Midbrain (tissue), 1 donor: ENCODE results near the gene ZNF770.

Source experiments
- DNase-seq: peaks from one replicate; lab custom pipeline; 2025; lab: John Stamatoyannopoulos, UW

Gene ZNF770, protein sequence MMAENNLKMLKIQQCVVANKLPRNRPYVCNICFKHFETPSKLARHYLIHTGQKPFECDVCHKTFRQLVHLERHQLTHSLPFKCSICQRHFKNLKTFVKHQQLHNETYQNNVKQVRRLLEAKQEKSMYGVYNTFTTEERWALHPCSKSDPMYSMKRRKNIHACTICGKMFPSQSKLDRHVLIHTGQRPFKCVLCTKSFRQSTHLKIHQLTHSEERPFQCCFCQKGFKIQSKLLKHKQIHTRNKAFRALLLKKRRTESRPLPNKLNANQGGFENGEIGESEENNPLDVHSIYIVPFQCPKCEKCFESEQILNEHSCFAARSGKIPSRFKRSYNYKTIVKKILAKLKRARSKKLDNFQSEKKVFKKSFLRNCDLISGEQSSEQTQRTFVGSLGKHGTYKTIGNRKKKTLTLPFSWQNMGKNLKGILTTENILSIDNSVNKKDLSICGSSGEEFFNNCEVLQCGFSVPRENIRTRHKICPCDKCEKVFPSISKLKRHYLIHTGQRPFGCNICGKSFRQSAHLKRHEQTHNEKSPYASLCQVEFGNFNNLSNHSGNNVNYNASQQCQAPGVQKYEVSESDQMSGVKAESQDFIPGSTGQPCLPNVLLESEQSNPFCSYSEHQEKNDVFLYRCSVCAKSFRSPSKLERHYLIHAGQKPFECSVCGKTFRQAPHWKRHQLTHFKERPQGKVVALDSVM

DNA sequence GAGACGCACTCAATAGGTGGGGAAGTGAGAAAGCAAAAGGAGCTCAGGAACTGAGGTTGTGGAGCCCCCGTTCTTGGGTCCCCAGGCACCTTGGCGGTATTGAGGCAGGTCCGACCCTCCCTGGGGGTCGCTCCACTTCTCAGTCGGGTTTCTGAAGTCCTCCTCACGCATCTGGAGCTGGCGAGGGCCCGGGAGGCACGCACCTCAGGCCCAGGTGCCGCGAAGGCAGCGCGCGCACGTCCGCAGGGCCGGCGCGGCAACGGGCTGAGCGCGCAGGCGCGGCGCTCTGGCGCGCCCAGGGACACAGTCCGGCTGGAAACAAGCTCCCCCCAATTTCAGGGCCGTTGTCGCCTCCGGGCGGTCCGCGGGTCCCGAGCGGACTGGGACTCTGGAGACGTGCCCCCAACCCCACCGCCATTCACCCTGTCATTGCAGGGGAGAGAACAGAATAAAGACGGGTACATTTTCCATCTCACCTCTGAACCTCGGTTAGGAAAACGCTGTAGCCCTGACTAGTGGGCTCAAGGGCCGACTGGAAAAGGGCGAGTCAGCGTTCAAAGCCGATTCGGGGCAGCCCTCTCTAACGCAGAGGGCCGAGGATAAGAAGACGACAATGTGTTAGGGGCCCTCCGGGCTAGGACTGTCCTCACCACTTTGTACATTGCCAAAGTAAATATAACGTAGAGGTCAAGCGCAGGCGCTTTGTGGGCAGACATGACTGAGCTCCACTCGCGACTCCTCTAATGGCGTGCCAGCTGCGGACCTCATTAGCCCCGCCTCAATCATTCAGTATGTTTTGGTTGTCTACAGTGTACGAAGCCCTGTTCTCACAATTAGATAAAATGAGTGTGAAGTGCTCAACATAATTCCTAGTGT lies at the start of gene ZNF770:
TSS of gene ZNF770 (minus strand) at position 261 of the 876 bp plus-strand sequence. CDS start 4,853 bp downstream, outside the sequence.
- DNase-seq = peak; percentile 85

DNA sequence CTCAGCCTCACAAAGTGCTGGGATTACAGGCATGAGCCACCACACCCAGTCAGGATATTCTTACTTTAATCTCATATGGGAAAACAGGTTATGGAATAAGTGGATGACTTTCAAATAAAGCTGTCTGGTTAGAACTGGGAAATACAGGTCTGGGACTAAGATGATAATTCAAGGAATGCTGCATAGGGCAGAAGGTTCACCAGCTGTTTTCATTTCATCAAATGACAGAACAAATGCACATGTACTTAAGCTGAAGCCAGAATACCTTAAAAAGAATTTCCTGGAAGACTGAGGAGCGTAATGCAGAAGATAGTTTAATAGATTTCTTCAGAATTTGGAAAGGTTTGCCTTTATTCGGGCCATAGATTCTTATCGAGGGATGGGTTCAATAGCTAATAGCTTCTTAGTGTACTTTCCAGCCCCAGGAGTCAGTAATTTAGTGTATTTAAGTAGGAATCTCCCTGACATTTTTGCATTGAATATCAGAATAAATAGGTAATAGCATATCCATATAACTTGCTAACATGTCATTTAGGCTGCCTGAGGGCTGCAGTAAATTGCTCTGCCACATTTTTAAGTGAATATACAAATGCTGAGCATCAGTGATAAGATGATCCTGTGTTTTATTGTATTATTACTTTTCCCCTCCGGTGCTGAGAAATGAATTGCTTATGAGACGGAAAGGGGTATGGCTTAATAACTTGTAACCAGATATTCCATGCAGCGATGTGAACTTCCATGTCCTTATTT lies 40.3 kb upstream of the ZNF770 start:
- DNase-seq = no peak

DNA sequence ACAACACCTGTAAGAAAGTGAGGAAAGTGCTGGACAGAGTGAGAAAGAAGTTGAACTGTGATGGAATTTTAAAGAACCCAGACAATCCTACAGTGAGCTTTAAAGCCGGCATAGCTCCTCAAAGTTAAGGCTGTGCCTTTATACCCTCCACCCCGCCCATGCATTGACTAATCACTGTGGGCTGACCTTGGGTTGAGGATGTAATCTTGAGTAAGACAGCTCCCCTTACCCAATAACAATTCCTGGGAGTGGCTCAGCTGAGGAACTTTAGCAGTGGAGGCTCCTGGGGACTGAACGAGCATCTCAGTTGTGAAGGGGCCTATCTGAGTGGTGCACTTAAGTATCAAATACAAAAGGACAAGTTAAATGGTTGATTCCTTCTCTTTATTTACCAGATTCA lies 35.7 kb upstream of the ZNF770 start:
- no peak for DNase-seq

DNA sequence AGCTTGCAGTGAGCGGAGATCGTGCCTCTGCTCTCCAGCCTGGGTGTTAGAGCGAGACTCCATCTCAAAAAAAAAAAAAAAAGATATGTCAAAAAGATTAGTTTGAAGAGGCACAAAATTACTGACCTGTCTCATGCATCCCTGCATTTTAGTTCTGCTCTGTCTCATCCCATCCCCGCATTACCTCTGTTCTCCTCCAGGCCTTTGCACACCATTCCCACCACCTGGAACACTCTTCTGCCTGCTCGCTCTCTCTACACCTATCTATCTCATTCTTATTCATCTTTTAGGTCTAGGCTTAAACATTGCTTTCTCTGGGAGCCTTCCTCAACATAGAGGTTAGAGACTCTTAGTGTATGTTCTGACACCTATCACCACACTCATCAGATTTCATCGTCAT lies 32.9 kb upstream of the ZNF770 start:
- DNase-seq = no peak

DNA sequence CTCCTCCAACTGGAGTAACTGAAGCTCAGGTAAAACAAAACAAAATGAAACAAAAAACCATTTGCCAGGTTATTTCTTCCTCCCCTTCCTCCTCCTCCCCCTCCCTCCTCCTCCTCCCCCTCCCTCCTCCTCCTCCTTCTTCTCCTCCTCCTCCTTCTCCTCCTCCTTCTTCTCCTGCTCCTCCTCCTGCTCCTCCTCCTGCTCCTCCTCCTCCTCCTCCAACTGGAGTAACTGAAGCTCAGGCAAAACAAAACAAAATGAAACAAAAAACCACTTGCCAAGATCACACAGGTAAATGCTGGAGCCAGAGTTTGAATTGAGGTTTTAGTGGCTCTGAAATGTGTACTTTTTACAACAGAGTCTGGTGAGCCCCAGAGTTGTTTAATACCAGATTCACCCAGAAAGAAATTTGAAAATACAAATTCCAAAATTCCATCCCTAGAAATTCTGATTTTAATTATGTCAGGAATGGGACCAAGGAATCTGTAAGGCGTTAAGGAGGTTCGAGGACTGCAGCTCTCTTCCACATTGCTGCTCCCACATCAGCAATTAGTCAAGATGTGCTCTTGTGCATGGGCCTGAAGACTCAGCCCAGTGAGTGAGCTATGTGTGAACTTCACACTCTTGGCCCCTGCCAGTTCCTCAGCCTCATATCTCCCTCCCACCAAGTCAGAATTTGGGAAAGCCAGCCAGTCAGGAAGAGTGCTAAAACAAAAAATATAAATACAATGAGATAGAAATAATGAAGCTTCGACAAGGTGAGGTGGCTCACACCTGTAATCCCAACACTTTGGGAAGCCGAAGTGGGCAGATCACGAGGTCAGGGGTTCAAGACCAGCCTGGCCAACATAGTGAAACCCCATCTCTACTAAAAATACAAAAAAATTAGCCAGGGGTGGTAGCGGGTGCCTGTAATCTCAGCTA lies 31.6 kb upstream of the ZNF770 start:
- DNase-seq = no peak

DNA sequence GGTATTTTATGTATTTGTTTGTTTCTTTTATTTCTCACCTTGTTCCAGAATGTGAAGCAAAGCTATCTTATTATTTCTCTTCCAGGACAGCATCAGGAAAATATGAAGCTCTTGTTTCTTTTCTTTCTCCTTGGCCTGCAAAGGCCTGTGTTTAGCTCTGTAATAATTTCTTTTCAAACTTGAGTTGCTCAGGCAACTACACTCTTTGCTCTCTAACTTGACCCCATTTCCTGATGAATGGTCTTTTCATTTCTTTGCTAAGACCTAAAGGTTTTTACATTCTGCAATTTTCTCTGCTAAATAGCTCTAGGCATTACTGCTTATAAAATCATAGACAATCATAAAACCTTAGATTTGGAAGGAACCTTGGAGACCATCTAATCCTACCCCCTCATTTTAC lies 26.2 kb upstream of the ZNF770 start:
- DNase-seq = peak; percentile 28

DNA sequence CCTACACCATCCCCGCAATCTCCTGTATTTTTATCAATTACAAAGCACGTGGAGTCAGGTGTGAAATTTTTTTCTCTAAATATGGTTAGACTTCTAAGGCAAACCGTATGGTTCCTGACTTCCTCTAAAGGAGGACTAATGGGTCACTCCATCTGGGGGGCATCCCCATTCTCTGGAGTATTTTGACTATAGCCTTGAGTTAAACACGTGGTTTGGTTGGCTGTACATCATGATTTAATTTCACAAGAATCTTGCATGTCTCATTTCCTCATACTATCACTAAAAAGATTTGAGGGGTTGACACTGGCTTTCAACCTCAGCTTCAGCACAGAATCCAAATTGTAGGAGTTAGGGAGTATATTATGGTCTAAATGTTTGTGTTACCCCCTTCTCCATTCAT lies 25.3 kb upstream of the ZNF770 start:
- DNase-seq = no peak

DNA sequence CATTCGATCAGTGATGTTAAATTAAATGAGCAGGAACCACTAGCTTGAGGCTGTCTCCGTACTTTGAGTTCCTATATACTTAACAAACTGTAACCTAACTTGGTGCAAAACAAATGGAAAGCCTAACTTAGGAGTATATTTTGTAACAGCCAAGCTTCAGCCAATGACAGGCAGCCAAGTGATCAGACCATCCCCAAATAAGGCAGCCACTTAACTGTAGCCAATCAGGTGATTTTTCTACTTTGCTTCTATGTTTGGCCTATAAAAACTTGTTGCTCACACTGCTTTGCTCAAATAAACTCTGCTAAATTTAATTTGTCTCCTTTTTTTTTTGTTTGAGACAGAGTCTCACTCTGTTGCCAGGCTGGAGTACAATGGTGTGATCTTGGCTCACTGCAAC lies 19.3 kb upstream of the ZNF770 start:
- no peak for DNase-seq

DNA sequence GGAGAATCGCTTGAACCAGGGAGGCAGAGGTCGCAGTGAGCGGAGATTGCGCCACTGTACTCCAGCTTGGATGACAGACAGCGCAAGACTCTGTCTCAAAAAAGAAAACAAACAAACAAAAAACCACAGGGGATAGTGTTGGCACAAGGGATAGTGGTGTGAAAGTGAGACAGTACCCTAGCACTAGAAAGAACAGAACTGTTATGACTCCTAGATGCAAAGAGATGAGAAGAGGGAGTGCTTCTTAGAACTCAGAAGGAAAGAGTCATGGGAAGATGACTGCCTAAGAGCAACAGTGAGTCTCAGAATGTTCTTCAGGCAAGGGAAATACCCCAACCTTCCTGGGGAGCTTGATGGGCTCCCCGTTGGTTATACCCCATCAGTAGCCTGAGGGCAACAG lies 17.8 kb upstream of the ZNF770 start:
- no peak for DNase-seq

DNA sequence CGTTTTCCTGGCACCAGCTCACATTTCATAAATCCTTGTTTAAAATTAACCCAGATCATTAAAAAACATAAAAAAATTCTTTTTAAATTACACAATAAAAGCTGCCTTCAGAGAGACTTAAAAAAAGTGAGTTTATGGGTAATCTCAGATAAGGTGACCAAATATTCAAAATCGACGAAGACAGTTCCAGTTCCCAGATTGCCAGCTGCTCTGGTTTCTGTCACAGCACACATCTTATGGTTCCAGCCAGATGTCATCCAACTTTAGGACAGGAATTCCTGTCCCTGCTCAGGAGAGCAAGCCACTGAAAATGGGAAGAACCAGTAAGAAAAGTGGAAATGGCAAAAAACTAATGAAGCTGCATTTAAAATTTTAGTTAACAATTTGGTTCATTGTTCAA lies 15.8 kb upstream of the ZNF770 start:
- no peak for DNase-seq

DNA sequence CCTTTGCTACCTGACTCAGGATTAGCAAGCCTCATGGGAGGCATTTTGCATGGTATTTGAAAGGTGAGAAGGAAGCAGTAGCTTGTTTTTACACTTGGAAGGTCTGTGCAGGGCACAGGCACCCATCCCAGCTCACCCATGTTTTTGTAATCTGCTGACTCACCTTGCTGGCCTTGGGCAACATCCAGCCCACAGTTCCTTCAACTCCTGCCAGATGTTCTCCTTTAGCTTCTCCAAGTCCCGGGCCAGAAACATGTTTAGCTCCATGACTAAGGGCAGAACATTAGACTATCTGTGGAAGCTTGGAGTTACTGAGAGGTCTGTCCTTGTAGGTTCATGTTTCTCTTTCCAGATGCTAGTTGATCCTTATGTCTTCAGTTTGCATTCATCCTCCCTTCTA lies 12.4 kb upstream of the ZNF770 start:
- no peak for DNase-seq

DNA sequence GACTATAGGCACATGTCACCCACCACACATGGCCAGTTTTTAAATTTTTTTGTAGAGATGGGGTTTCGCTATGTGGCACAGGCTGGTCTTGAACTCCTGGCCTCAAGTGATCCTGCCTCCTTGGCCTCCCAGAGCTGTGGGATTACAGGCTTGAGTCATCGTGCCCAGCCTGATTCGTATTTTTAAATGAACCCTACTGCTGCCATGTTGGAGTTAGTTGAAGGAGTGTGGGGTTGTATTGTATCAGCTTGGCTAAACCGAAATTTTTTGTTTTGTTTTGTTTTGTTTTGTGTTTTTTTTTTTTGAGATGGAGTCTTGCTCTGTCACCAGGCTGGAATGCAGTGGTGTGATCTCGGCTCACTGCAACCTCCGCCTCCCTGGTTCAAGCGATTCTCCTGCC lies 11.8 kb upstream of the ZNF770 start:
- no peak for DNase-seq

DNA sequence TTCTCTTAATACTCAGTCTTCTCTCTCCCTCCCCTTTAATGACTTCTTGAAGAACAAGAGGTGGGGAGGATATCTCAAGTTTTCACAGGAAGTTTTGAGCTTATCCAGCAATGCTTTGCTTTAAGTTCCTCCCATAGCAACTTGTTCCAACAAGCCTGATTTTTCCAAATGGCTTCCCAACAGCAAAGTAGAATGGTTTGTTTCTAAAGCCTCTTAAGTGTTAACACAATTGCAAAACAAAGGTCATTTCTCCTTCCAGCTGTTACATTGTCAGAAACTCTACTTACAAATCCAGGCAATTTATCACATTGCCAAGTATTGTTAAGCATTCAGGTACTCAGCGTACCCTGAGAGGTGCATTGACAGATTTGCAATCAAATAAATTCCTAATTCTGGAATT lies 6.8 kb upstream of the ZNF770 start:
- DNase-seq = no peak

DNA sequence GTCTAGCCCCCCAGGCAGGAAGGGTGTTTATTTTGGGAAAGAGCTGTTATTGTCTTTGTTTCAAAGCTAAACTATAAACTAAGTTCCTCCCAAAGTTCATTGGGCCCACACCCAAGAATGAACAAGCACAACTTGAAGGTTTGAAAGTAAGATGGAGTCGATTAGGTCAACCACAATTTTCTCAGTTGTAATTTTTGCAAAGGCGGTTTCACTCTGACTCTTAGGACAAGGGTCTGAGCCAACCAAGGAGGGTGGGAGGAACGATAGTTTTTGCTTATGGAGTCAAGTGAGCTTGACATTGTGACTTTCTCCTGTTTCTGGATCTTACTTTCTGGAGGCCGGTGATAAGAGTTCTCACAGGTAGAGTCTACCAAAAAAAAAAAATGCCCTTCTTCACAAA lies 5.8 kb upstream of the ZNF770 start:
- no peak for DNase-seq

DNA sequence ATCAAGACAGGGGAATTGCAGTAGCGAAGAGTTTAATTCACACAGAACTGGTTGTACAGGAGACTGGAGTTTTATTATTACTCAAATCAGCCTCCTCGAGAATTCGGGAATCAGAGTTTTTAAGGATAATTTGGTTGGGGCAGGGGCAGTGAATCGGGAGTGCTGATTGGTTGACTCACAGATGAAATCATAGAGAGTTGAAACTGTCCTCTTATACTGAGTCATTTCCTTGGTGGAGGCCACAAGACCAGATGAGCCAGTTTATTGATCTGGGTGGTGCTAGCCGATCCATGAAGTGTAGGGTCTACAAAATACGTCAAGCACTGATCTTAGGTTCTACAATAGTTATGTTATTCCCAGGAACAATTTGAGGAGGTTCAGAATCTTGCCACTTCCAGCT lies 5.3 kb upstream of the ZNF770 start:
- DNase-seq = no peak

DNA sequence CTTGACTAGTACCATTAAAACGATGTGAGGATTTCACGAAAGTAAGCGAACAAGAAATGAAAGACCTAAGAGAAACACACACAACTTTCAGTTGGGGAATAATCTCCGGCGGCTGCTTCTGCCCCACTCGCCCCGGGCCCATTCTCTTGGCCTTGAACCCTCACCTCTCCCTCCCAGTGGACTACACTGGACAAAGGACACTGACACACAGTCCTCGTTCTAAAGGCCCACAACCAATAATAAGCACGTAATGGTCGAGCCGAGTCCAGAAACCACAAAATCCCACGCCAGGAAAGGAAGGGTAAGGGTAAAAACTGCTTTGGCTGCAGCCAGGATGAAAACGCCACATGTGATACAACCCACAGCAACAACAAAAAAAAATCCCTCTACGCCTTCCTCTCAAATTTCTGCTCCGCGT lies 469 bp downstream of the ZNF770 start:
- no peak for DNase-seq

DNA sequence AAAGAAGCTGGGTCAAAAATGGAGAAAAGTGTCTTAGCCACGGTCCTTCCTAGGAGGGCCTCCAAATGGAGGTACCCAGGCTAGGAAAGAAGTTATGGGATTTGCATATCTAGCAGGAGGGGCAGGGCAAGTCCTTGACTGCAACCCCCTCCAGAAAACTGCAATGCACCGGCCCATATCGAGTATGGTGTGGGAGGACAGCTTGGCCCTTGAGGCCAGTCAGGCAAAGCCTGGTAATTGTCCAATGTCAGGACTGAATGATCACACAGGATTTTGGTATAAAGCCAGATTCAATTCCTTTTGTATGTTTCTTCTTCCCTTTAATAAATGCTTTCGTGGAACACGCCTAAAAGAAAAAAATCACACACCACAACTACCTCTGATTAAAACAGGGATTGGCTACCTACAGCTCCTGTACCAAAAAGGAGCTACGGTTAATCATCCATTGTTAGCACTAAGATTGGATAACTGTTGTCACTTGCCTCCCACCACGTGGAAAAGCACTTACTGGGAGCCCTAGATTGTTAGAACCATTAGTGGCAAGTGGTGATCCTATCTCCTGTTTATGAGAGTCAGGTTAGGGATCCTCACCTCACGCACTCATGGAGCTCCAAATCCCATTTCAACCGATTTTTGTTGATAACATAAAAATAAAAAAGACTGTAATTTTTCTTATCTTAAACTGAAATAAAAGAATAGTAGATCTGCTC lies 1.2 kb downstream of the ZNF770 start:
- no peak for DNase-seq

DNA sequence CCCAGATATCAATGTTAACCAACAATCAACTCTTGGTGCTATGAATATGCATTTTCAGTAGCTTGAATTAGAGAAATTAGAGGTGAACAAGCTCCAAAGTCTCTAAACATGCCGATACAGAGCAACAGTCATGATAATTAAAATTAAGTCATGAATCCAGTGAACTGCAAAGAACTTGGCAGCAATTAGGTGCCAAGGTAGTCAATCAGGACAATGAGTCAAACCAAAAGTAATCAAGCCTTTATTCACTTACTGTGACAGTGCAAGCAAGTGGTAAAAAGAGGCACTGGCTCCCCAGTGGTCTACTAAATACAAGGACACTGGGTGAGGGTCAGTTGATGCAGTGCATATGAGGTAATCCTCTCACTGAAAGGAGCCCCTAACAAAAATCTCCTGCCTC lies 1.8 kb downstream of the ZNF770 start:
- DNase-seq = no peak

DNA sequence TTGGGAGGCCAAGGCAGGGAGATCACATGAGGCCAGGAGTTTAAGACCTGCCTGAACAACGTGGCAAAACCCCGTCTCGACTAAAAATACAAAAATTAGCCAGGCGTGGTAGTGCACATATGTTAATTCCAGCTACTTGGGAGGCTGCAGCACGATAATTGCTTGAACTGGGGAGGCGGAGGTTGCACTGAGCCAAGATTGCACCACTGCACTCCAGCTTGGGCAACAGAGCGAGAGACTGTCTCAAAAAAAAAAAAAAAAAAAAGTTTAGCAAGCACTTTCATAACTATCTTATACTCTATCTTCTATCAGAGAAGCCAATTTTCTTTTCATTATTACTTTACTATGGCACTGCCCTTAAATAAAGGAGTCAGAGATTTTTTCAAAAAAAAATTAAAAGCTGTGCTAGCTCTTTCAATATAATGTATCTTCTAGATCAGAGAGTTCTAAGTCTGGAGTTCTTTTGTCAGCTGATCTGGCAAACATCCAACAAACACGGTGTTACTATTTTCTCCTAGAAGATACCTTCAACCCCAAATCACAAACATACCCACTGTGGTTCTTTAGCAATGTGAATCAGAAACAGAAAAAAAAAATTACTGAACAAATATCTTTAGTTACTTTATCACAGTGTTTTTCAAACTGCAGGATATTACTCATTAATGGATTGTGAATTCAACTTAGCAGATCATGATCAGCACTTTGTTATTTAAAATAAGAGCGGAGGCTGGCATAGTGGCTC lies 3.0 kb downstream of the ZNF770 start:
- DNase-seq = no peak
